SK-N-SH treated with all-trans-retinoic acid at 6 μM for 48 hours (cell line): Measurements from ENCODE around the gene EXD2.

Experiments used
- CREB5 ChIP-seq: fragments of 250-450 bp; sonication (Bioruptor Pico); IDR thresholded peaks from 2 replicates; pipeline ENCODE4 v1.5.1; 2020; ENCODE audit warnings: low read depth, mild to moderate bottlenecking, moderate library complexity
- CSDC2 ChIP-seq: fragments of 250-450 bp; sonication (Bioruptor Pico); IDR thresholded peaks from 2 replicates; pipeline ENCODE4 v1.5.0; 2020; ENCODE audit warnings: mild to moderate bottlenecking, moderate library complexity

- TF ChIP-seq CSDC2 (CRISPR knock-in tag) (no peak), CREB5 (CRISPR knock-in tag) (no peak)
Measured at GRCh38 chr14:69252851-69253250, 61.6 kb downstream of the EXD2 start.
